Glutamatergic neuron (in vitro differentiated cells): ENCODE data around the gene CCDC24. TPM values are rescaled to one million over a fixed set of nuclear protein-coding genes. Genes with fewer than 3 reads are reported as not detected.

Experiments used
- DNase-seq: peaks from one replicate; pipeline ENCODE4 v3.0.0; 2022
- H3K27ac Mint-ChIP-seq: one replicate; pipeline ENCODE4 v1.8.0; 2020; ENCODE audit warnings: mild to moderate bottlenecking, mixed read lengths, inconsistent platforms; ENCODE audit not compliant: unreplicated experiment
- H3K27me3 Mint-ChIP-seq: one replicate; pipeline ENCODE4 v1.8.0; 2020; ENCODE audit warnings: mild to moderate bottlenecking, moderate library complexity, mixed read lengths, inconsistent platforms; ENCODE audit not compliant: unreplicated experiment
- H3K36me3 Mint-ChIP-seq: one replicate; pipeline ENCODE4 v1.8.0; 2020; ENCODE audit warnings: mild to moderate bottlenecking, mixed read lengths, inconsistent platforms; ENCODE audit not compliant: unreplicated experiment
- H3K4me1 Mint-ChIP-seq: one replicate; pipeline ENCODE4 v1.8.0; 2020; ENCODE audit warnings: mild to moderate bottlenecking, low read depth, mixed read lengths, inconsistent platforms; ENCODE audit not compliant: unreplicated experiment
- H3K4me3 Mint-ChIP-seq: one replicate; pipeline ENCODE4 v1.8.0; 2020; ENCODE audit warnings: mild to moderate bottlenecking, mixed read lengths, inconsistent platforms; ENCODE audit not compliant: unreplicated experiment
- H3K9me3 Mint-ChIP-seq: one replicate; pipeline ENCODE4 v1.8.0; 2020; ENCODE audit warnings: mild to moderate bottlenecking, moderate library complexity, mixed read lengths, inconsistent platforms; ENCODE audit not compliant: unreplicated experiment
- total RNA-seq: library from RNA; stranded (reverse); fragmentation: NEBNext Ultra II Directional; extraction: Animal tissue kit (Norgen Biotek cat#: 25700); gene quantifications from one replicate; pipeline ENCODE4 v1.2.1, GENCODE V29; 2021; ENCODE audit not compliant: unreplicated experiment
- TF ChIP-seq, protein P1 (sequence below): fragments of 200-600 bp; sonication (generic); IDR thresholded peaks from one replicate; pipeline ENCODE4 v1.5.0; 2021; ENCODE audit not compliant: partially characterized antibody, unreplicated experiment

CCDC24 gene
- total RNA-seq, 1 donor from 2014 or later, result 6.3 TPM

- peaks cover 2% of the 10 kb centered on the region for H3K27me3 Mint-ChIP-seq
- H3K36me3 Mint-ChIP-seq, result peaks cover 4% of the 10 kb centered on the region
- no peak overlapping the region for H3K27ac Mint-ChIP-seq
- peaks cover 2% of the 10 kb centered on the region for H3K9me3 Mint-ChIP-seq
- DNase-seq, result no peak
- peak overlapping the region; percentile 47 for H3K4me3 Mint-ChIP-seq
- TF ChIP-seq, protein P1, sequence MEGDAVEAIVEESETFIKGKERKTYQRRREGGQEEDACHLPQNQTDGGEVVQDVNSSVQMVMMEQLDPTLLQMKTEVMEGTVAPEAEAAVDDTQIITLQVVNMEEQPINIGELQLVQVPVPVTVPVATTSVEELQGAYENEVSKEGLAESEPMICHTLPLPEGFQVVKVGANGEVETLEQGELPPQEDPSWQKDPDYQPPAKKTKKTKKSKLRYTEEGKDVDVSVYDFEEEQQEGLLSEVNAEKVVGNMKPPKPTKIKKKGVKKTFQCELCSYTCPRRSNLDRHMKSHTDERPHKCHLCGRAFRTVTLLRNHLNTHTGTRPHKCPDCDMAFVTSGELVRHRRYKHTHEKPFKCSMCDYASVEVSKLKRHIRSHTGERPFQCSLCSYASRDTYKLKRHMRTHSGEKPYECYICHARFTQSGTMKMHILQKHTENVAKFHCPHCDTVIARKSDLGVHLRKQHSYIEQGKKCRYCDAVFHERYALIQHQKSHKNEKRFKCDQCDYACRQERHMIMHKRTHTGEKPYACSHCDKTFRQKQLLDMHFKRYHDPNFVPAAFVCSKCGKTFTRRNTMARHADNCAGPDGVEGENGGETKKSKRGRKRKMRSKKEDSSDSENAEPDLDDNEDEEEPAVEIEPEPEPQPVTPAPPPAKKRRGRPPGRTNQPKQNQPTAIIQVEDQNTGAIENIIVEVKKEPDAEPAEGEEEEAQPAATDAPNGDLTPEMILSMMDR, result no peak
- H3K4me1 Mint-ChIP-seq, result no peaks in the 10 kb centered on the region
These were observed 30.4 kb downstream of the CCDC24 start for GRCh38 chr1:44021581-44022321.

DNA sequence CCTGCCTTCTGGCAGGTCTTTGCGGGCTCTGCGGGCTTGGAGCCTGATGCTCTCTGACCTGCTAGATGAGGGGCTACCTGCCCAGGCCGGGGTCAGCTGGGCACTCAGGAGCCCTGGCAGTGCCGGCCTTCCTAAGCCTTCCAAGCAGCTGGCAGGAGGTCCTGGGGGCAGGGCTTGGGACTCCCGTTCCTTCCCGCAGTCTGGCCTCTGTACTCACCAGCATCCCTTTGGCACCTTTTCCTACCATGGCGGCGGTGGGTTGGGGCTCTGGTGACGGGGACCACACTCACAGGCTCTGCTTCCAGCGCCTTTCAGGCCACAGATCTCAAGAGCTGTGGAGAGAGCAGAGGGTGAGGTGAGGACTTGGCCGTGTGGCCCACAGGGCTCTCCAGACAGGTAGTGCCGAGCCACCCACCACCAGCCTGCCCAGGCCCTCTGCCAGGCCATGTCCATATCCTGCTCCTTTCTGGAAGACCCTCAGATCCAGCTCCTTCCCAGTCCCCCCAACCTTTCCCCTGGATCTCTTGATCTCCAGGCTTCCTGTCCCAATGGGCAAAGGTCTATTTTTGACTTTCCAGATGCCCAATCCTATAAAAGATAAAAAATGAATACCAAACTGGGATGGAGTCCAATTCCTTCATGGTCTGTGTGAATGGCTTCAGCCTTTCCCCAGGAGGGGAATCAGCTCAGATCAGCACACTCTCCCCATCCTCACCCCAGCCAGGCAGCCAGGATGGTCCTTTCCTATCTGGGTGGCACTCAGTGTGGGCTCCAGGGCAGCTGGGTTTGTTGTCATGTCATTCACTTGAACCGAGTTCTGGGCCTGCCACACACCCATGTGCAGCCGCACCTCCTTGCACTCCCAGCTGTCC is 32.9 kb downstream of the CCDC24 start:
- H3K27me3 Mint-ChIP-seq, result peaks cover 10% of the 10 kb centered on the region
- peaks cover 4% of the 10 kb centered on the region for H3K9me3 Mint-ChIP-seq
- peaks cover 3% of the 10 kb centered on the region for H3K4me1 Mint-ChIP-seq
- H3K27ac Mint-ChIP-seq, result no peak overlapping the region
- H3K36me3 Mint-ChIP-seq, result peaks cover 4% of the 10 kb centered on the region
- TF ChIP-seq, protein P1, result no peak
- no peak overlapping the region for H3K4me3 Mint-ChIP-seq
- no peak for DNase-seq

DNA sequence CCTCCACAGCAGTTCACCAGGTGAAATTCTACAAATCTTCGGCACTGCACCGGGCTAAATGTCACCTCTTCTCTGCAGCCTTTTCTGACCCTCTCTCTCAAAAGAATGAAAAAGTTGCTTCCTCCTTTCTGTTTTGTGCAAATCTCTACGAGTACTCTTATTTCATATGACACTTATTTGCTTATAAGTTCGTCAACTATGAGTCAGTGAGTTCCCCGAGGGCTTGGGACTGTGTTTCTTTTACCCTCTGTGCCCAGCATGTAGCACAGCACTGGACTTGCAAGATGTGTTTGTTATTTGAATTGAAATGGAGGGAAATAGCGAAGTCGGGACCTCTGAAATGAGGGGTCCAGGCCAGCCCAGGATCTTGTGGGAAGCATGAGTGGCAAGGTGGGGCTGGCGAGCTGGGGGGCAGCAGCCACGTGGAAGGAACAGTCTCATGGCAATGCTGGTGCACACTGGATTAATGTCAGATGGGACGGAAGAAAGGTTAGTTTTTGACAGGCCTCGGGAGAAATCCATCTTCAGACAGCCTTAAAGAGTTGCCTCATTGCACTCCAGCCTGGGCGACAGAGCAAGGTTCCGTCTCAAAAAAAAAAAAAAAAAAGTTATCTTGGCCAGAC is 33.6 kb downstream of the CCDC24 start:
- TF ChIP-seq, protein P1, result no peak
- H3K9me3 Mint-ChIP-seq, result peaks cover 4% of the 10 kb centered on the region
- peaks cover 6% of the 10 kb centered on the region for H3K4me1 Mint-ChIP-seq
- H3K4me3 Mint-ChIP-seq, result no peak overlapping the region
- no peak overlapping the region for H3K27ac Mint-ChIP-seq
- H3K27me3 Mint-ChIP-seq, result peaks cover 14% of the 10 kb centered on the region
- peaks cover 4% of the 10 kb centered on the region for H3K36me3 Mint-ChIP-seq
- no peak for DNase-seq

- peaks cover 6% of the 10 kb centered on the region for H3K4me1 Mint-ChIP-seq
- peaks cover 14% of the 10 kb centered on the region for H3K27me3 Mint-ChIP-seq
- H3K9me3 Mint-ChIP-seq, result peaks cover 4% of the 10 kb centered on the region
- H3K4me3 Mint-ChIP-seq, result no peak overlapping the region
- TF ChIP-seq, protein P1, result no peak
- DNase-seq, result no peak
- peaks cover 4% of the 10 kb centered on the region for H3K36me3 Mint-ChIP-seq
- H3K27ac Mint-ChIP-seq, result no peak overlapping the region
These were observed 34.4 kb downstream of the CCDC24 start for GRCh38 chr1:44025816-44026215.
